WERI-Rb-1 (cell line): ENCODE measurements around the gene CRYBA1.

Experiments used
- DNase-seq: peaks from one replicate; pipeline ENCODE4 v3.0.0-alpha.2; 2020
- H3K27ac ChIP-seq: fragments of 250-450 bp; sonication (Bioruptor Pico); 2 replicates; pipeline ENCODE4 v1.5.1; 2020; ENCODE audit warnings: mild to moderate bottlenecking, moderate library complexity
- H3K27me3 ChIP-seq: fragments of 250-450 bp; sonication (Bioruptor Pico); 2 replicates; pipeline ENCODE4 v1.5.1; 2021; ENCODE audit warnings: mild to moderate bottlenecking, low read depth, moderate library complexity; ENCODE audit not compliant: insufficient read depth, severe bottlenecking
- H3K36me3 ChIP-seq: fragments of 250-450 bp; sonication (Bioruptor Pico); 2 replicates; pipeline ENCODE4 v1.5.1; 2020; ENCODE audit warnings: mild to moderate bottlenecking, moderate library complexity
- H3K4me3 ChIP-seq: 2 replicates; pipeline ENCODE4 v1.5.1; 2011; ENCODE audit warnings: low read depth, mild to moderate bottlenecking, control low read depth, low read length
- H3K9me3 ChIP-seq: fragments of 250-450 bp; sonication (Bioruptor Pico); 2 replicates; pipeline ENCODE4 v1.5.1; 2021; ENCODE audit warnings: mild to moderate bottlenecking, moderate library complexity; ENCODE audit not compliant: severe bottlenecking
- CTCF ChIP-seq: IDR thresholded peaks from 2 replicates; pipeline ENCODE4 v1.5.1; 2011; ENCODE audit warnings: low read depth, mild to moderate bottlenecking, control low read depth, inconsistent platforms, low read length

Gene CRYBA1

GRCh38 chr17:29289852-29290251, 43.2 kb downstream of the CRYBA1 start:
- H3K27ac ChIP-seq: no peak overlapping the region
- no peaks in the 10 kb centered on the region for H3K27me3 ChIP-seq
- no peak for TF ChIP-seq CTCF
- no peak for DNase-seq
- peaks cover 78% of the 10 kb centered on the region for H3K36me3 ChIP-seq
- H3K4me3 ChIP-seq: no peak overlapping the region
- H3K9me3 ChIP-seq: no peaks in the 10 kb centered on the region

- Histone ChIP-seq H3K4me3 (peak overlapping the region; percentile 89), H3K36me3 (peaks cover 64% of the 10 kb centered on the region), H3K9me3 (no peaks in the 10 kb centered on the region), H3K27ac (no peak overlapping the region; the same call in 1 of the 2 replicates), H3K27me3 (no peaks in the 10 kb centered on the region)
- no peak for DNase-seq
- TF ChIP-seq CTCF: peak; percentile 37; the same call in 1 of the 2 replicates
These were observed 44.6 kb downstream of the CRYBA1 start for GRCh38 chr17:29291163-29291752.

- TF ChIP-seq CTCF: no peak
- peak overlapping the region; percentile 93 for H3K27ac ChIP-seq
- H3K27me3 ChIP-seq: no peaks in the 10 kb centered on the region
- peak; percentile 48 for DNase-seq
- peaks cover 53% of the 10 kb centered on the region for H3K36me3 ChIP-seq
- H3K9me3 ChIP-seq: no peaks in the 10 kb centered on the region
- H3K4me3 ChIP-seq: peak overlapping the region; percentile 89
These were observed 45.7 kb downstream of the CRYBA1 start for GRCh38 chr17:29292071-29292991.

- Histone ChIP-seq H3K4me3 (peak overlapping the region; percentile 88), H3K27ac (peak overlapping the region; percentile 88), H3K27me3 (no peaks in the 10 kb centered on the region), H3K9me3 (no peaks in the 10 kb centered on the region), H3K36me3 (peaks cover 44% of the 10 kb centered on the region)
- TF ChIP-seq CTCF: no peak
- peak; percentile 73 for DNase-seq
These were observed 46.6 kb downstream of the CRYBA1 start for GRCh38 chr17:29292992-29293889.

- Histone ChIP-seq H3K4me3 (peak within 1 kb of the TSS; percentile 88), H3K27me3 (no peaks in the 10 kb centered on the region), H3K36me3 (peaks cover 36% of the 10 kb centered on the region), H3K9me3 (no peaks in the 10 kb centered on the region), H3K27ac (peak within 1 kb of the TSS; percentile 94)
- DNase-seq: peak; percentile 99
- no peak for TF ChIP-seq CTCF
These were observed 47.4 kb downstream of the CRYBA1 start, which contains the start of gene NUFIP2 for GRCh38 chr17:29293890-29294579. Gene NUFIP2 (minus strand): TSS chr17:29294148. CDS start chr17:29294059, 89 bp downstream.
